DND-41 (cell line): ENCODE data around the gene KNCN.

Source experiments
- EZH2 ChIP-seq: IDR thresholded peaks from 3 replicates; pipeline ENCODE4 v1.6.1; 2012; ENCODE audit warnings: borderline replicate concordance, low read depth, mild to moderate bottlenecking, moderate library complexity, low read length, inconsistent platforms; ENCODE audit not compliant: severe bottlenecking
- TF ChIP-seq, protein P1 (sequence below): IDR thresholded peaks from 2 replicates; pipeline ENCODE4 v1.5.1; 2012; ENCODE audit warnings: borderline replicate concordance, low read length, moderate library complexity, mild to moderate bottlenecking; ENCODE audit not compliant: poor library complexity, severe bottlenecking; ENCODE audit errors: extremely low read depth

DNA sequence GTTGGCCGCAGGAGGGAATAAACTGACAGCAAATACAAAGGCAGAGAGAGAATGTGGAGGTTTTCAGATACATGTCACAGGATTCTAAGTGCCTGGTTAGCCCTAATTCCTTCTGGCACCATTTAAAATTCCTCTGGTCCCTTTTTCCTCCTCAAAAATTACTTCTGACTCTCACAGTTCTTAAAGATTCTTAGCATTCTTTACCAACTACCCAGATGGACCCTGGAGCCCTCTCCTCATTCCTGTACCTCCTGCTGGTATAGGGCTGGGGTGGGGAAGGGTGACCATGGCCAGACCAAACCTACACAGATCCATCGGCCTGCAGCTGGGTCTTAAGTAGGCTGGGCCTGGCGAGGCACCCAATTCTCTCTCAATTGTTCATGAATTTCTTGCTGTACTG lies 45.4 kb upstream of the KNCN start:
- TF ChIP-seq, protein P1, sequence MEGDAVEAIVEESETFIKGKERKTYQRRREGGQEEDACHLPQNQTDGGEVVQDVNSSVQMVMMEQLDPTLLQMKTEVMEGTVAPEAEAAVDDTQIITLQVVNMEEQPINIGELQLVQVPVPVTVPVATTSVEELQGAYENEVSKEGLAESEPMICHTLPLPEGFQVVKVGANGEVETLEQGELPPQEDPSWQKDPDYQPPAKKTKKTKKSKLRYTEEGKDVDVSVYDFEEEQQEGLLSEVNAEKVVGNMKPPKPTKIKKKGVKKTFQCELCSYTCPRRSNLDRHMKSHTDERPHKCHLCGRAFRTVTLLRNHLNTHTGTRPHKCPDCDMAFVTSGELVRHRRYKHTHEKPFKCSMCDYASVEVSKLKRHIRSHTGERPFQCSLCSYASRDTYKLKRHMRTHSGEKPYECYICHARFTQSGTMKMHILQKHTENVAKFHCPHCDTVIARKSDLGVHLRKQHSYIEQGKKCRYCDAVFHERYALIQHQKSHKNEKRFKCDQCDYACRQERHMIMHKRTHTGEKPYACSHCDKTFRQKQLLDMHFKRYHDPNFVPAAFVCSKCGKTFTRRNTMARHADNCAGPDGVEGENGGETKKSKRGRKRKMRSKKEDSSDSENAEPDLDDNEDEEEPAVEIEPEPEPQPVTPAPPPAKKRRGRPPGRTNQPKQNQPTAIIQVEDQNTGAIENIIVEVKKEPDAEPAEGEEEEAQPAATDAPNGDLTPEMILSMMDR = no peak
- no peak for TF ChIP-seq EZH2
